RWPE2 (cell line): ENCODE data around the gene CHN2.

Experiments
- ATAC-seq: fragments of 200-7000 bp; cut with Tn5 transposase; 3 replicates; pipeline ENCODE4 v1.9.1; 2021; ENCODE audit warnings: low read depth
- DNase-seq: peaks from one replicate; pipeline ENCODE4 v3.0.0-alpha.2; 2020; ENCODE audit warnings: low spot score
- H3K27ac ChIP-seq: fragments of 450-650 bp; 2 replicates; pipeline ENCODE4 v1.5.1; 2017; ENCODE audit warnings: mild to moderate bottlenecking; ENCODE audit not compliant: poor library complexity, severe bottlenecking
- H3K27me3 ChIP-seq: fragments of 250-450 bp; sonication (Bioruptor Pico); 2 replicates; pipeline ENCODE4 v1.5.1; 2021; ENCODE audit warnings: mild to moderate bottlenecking, moderate library complexity; ENCODE audit not compliant: insufficient read depth, poor library complexity, severe bottlenecking
- H3K36me3 ChIP-seq: fragments of 250-450 bp; sonication (Bioruptor Pico); 2 replicates; pipeline ENCODE4 v1.5.1; 2020; ENCODE audit warnings: low read depth, mild to moderate bottlenecking, moderate library complexity
- H3K4me1 ChIP-seq: fragments of 250-450 bp; sonication (Bioruptor Pico); 2 replicates; pipeline ENCODE4 v1.5.1; 2021; ENCODE audit warnings: mild to moderate bottlenecking, moderate library complexity; ENCODE audit not compliant: insufficient read depth, poor library complexity, severe bottlenecking
- H3K4me3 ChIP-seq: fragments of 250-450 bp; sonication (Bioruptor Pico); 2 replicates; pipeline ENCODE4 v1.5.1; 2021; ENCODE audit warnings: mild to moderate bottlenecking, moderate library complexity; ENCODE audit not compliant: severe bottlenecking
- H3K9me3 ChIP-seq: fragments of 250-450 bp; sonication (Bioruptor Pico); 2 replicates; pipeline ENCODE4 v1.5.1; 2021; ENCODE audit warnings: mild to moderate bottlenecking, moderate library complexity; ENCODE audit not compliant: severe bottlenecking
- TF ChIP-seq, protein P1 (sequence below): fragments of 450-650 bp; IDR thresholded peaks from one replicate; pipeline ENCODE4 v1.5.1; 2017; ENCODE audit warnings: mild to moderate bottlenecking, moderate library complexity; ENCODE audit not compliant: poor library complexity, severe bottlenecking

CHN2 gene

DNA sequence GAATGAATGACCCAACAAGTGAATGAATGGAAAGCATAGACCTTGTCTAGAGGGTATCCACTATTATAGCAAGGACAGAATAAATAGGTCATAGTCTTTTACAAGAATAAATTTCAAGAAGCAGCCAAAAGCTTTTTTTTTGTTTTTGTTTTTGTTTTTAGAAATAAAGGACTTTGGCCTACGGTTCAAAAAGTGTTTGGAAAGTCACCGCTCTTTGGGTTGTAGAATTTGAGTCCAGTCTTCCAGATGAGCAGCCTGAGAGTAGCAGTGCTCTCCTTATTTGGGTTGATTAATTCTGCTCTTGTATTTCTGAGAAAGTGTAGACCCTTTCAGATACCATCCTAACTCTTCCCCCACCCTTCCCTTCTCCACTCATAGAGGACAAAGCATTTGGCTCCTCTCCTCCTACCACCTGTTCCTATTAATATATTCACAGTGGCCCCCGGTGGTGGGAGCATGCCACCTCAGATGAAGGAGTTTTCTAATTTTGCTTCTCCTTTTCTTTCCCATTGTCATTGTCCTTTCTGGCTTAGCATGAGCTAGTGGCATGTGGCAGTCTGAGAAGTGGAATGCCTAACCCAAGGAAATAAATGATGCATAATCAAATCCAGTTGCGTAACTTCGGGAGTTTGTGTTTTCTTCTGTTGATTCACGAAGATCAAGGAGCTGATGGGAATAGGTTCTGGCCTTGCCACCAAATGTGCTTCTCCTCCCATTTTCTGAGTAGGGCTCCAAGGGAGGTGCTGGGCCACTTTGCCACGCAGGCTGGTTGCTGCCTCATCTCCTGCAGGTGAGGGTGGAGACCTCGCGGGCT lies 114.7 kb downstream of the CHN2 start:
- Histone ChIP-seq H3K9me3 (no peaks in the 10 kb centered on the region), H3K4me1 (peaks cover 22% of the 10 kb centered on the region), H3K27me3 (no peaks in the 10 kb centered on the region), H3K4me3 (no peak overlapping the region), H3K27ac (no peak overlapping the region), H3K36me3 (no peaks in the 10 kb centered on the region)
- DNase-seq: no peak
- TF ChIP-seq, protein P1, sequence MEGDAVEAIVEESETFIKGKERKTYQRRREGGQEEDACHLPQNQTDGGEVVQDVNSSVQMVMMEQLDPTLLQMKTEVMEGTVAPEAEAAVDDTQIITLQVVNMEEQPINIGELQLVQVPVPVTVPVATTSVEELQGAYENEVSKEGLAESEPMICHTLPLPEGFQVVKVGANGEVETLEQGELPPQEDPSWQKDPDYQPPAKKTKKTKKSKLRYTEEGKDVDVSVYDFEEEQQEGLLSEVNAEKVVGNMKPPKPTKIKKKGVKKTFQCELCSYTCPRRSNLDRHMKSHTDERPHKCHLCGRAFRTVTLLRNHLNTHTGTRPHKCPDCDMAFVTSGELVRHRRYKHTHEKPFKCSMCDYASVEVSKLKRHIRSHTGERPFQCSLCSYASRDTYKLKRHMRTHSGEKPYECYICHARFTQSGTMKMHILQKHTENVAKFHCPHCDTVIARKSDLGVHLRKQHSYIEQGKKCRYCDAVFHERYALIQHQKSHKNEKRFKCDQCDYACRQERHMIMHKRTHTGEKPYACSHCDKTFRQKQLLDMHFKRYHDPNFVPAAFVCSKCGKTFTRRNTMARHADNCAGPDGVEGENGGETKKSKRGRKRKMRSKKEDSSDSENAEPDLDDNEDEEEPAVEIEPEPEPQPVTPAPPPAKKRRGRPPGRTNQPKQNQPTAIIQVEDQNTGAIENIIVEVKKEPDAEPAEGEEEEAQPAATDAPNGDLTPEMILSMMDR: peak; percentile 47
- peak; percentile 50; the same call in 1 of the 3 replicates for ATAC-seq

DNA sequence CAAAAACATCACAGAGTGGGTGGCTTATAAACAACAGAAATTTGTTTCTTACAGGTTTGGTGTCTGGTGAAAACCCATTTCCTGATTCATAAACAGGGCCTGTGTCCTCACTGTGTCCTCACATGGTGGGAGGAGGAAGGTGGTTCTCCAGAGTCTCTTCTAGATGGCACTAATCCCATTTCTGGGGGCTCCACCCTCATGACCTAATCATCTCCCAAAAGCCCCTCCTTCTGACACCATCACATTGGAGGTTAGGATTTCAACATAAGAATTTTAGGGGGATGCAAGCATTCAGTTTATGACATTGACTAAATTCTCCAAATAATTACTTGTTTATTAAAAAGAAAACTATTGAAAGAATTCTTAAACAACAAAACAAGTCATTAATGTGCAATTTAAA lies 116.0 kb downstream of the CHN2 start:
- H3K27ac ChIP-seq: no peak overlapping the region
- no peaks in the 10 kb centered on the region for H3K27me3 ChIP-seq
- ATAC-seq: no peak
- TF ChIP-seq, protein P1: no peak
- H3K36me3 ChIP-seq: no peaks in the 10 kb centered on the region
- no peak overlapping the region for H3K4me3 ChIP-seq
- H3K4me1 ChIP-seq: peaks cover 13% of the 10 kb centered on the region
- no peaks in the 10 kb centered on the region for H3K9me3 ChIP-seq
- no peak for DNase-seq

DNA sequence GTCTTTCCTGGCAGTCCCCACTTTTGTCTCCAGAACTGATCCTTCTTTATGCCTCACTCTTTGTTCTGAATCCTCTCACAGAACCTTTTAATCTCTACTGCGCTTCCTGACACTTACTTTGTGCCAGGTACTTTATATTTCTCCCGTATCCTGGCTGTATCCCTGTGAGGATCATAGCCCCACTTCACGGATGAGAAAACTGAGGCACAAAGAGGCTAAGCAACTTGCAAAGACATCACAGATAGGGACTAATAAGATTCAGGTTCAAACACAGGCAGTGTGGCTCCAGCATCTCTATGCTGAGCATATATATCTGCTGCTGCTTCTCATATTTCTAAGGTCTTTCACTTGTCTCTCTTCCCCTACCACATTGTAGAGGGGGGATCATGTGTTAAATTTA lies 116.7 kb downstream of the CHN2 start:
- Histone ChIP-seq H3K4me1 (peaks cover 13% of the 10 kb centered on the region), H3K27me3 (no peaks in the 10 kb centered on the region), H3K4me3 (no peak overlapping the region), H3K27ac (no peak overlapping the region), H3K36me3 (no peaks in the 10 kb centered on the region), H3K9me3 (no peaks in the 10 kb centered on the region)
- DNase-seq (no peak), ATAC-seq (no peak)
- TF ChIP-seq, protein P1: no peak

DNA sequence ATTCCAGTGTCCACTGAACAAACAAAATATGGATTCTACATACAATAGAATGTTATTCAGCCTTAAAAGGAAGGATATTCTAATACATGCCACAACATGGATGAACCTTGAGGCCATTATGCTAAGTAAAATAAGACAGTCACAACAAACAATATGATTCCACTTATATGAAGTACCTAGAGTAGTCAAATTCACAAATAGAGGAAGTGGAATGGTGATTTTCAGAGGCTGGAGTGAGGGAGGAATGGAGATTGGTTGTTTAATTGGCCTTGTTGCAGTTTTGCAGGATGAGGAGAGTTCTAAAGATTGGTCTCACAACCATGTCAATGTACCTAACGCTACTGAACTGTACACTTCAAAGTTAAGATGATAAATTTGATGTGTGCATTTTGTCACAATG lies 119.6 kb downstream of the CHN2 start:
- no peaks in the 10 kb centered on the region for H3K27me3 ChIP-seq
- ATAC-seq: no peak

More for the DNA sequence above, 119.6 kb downstream of the CHN2 start:
- Histone ChIP-seq H3K4me1 (no peaks in the 10 kb centered on the region), H3K27ac (no peak overlapping the region), H3K36me3 (no peaks in the 10 kb centered on the region), H3K9me3 (no peaks in the 10 kb centered on the region), H3K4me3 (no peak overlapping the region)
- TF ChIP-seq, protein P1: no peak
- no peak for DNase-seq
